ENCODE measurements around the gene TBC1D3I. TPM values are rescaled to one million over a fixed set of nuclear protein-coding genes. Genes with fewer than 3 reads are reported as not detected.
"Not testable (repeated sequence)": the region's sequence is repeated elsewhere in the genome, so short reads cannot be mapped to it uniquely, and the experiment has no call there.

TBC1D3I gene
- under 1 TPM in 5 of 10 donors, not detected in 5; 0.19 to 0.68 (median 0.42) TPM for total RNA-seq
- polyA plus RNA-seq = under 1 TPM in 1 of 2 donors, not detected in 1; 0.23 TPM
- long read RNA-seq, donor 1, partial matches to known transcripts = 0 of 1 reads
- long read RNA-seq, donor 1, other reads (novel, unspliced or antisense) = 1 of 1 reads
- long read RNA-seq, donor 2 = 0 reads
- long read RNA-seq, donor 3 = 0 reads

GRCh38 chr17:36264470-36264869 is at the start of gene TBC1D3I:
TSS of gene TBC1D3I (minus strand) at chr17:36264570. CDS start at chr17:36262985, 1,585 bp downstream.
- H3K4me3 ChIP-seq; H3K36me3 ChIP-seq; H3K4me1 ChIP-seq; H3K27ac ChIP-seq; H3K27me3 ChIP-seq; DNase-seq; ATAC-seq; H3K9me3 ChIP-seq; intact Hi-C loops (cut with DNase I): not testable (repeated sequence)
- WGBS, 2 donors = no CpG with 5 or more reads among the region's 11 CpGs

DNA sequence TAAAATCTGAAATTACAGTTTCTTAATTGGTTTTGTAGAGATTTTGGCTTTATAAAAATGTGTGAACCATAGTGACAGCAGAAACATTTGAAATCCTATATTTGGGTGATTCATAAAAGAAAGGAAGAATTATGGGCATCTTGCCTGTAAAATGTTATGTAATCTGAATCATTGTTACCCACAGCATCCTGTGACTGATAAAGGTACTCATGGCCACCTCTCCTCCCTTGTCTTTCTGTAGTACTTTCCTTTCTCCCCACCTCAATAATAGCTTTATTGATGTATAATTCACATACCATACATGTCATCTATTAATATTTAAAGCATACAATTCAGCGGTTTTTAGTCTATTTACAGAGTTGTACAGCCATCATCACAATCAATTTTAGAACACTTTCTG is 30.8 kb upstream of the TBC1D3I start:
- H3K27ac ChIP-seq; H3K27me3 ChIP-seq; intact Hi-C loops (cut with DNase I); DNase-seq; H3K9me3 ChIP-seq; H3K36me3 ChIP-seq; ATAC-seq; H3K4me1 ChIP-seq; H3K4me3 ChIP-seq: not testable (repeated sequence)
- WGBS, 2 donors = no CpG with 5 or more reads among the region's 1 CpG

GRCh38 chr17:36289965-36290612 is 25.7 kb upstream of the TBC1D3I start:
- intact Hi-C loops (cut with DNase I); ATAC-seq; DNase-seq; H3K27me3 ChIP-seq; H3K9me3 ChIP-seq; H3K4me3 ChIP-seq; H3K36me3 ChIP-seq; H3K27ac ChIP-seq; H3K4me1 ChIP-seq: not testable (repeated sequence)
- WGBS, 2 donors = 91% methylated on average over 1 of the region's 2 CpGs

- H3K27me3 ChIP-seq; H3K36me3 ChIP-seq; H3K9me3 ChIP-seq; H3K27ac ChIP-seq; intact Hi-C loops (cut with DNase I); H3K4me3 ChIP-seq; ATAC-seq; H3K4me1 ChIP-seq; DNase-seq: not testable (repeated sequence)
- WGBS, 2 donors = 100% methylated on average over 3 of the region's 5 CpGs; no CpG with 5 or more reads in 1 of the 2 donors
Measured at GRCh38 chr17:36284219-36284618, 19.8 kb upstream of the TBC1D3I start.

DNA sequence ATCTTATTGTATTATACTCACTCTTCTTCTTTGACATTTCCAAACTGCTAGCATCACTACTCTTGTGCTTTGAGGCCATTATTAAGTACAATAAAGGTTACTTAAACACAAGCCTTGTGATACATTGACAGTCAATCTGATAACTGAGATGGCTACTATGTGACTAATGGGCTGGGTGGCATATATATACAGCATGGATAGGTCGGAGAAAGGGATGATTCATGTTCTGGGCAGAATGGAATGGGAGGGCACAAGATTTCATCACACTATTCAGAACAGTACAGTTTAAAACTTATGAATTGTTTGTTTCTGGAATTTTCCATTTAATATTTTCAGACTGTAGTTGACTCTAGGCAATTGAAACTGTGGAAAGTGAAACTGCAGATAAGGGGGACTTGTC is 18.9 kb upstream of the TBC1D3I start:
- H3K27me3 ChIP-seq; H3K4me3 ChIP-seq; H3K9me3 ChIP-seq; H3K27ac ChIP-seq; H3K36me3 ChIP-seq; DNase-seq; H3K4me1 ChIP-seq; intact Hi-C loops (cut with DNase I): not testable (repeated sequence)
- ATAC-seq = peak in 1 of 8 donors; percentile 76
- no CpG with 5 or more reads among the region's 1 CpG for WGBS, 2 donors

DNA sequence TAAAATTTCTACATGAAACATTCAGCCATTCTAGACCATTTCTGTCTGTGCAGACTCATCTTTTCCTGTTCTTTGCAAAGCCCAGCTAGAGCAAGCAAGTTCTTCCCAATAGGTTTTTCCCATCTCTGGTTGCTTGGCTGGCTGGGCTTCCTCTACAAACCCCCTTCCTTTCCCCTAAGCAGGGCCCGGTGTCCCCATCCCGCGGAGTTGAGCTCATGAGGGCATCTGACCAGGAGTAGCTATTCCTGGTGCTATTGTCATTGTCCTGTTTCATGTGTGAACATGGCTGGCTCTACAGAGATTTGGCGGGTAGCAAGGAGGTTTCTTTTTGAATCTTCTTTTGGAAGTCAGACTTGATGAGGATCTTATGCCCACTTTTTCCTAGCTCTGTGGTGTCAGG is 22.3 kb downstream of the TBC1D3I start:
- H3K27ac ChIP-seq; H3K4me3 ChIP-seq; ATAC-seq; H3K4me1 ChIP-seq; intact Hi-C loops (cut with DNase I); H3K27me3 ChIP-seq; DNase-seq; H3K9me3 ChIP-seq; H3K36me3 ChIP-seq: not testable (repeated sequence)
- 58 to 79% methylated on average over 3 of the region's 4 CpGs for WGBS, 2 donors

GRCh38 chr17:36229644-36230043 is 34.7 kb downstream of the TBC1D3I start:
- WGBS, 2 donors = 42 to 58% methylated on average over 4 of the region's 5 CpGs
- H3K4me1 ChIP-seq; ATAC-seq; H3K36me3 ChIP-seq; H3K27ac ChIP-seq; H3K27me3 ChIP-seq; H3K4me3 ChIP-seq; H3K9me3 ChIP-seq; intact Hi-C loops (cut with DNase I): not testable (repeated sequence)
- DNase-seq = peak; percentile 20 to 29
- TF ChIP-seq CTCF (IDR thresholded peaks at IDR 0.05) = peak in 3 of 9 donors; percentile 17 to 27 (median 23)

DNA sequence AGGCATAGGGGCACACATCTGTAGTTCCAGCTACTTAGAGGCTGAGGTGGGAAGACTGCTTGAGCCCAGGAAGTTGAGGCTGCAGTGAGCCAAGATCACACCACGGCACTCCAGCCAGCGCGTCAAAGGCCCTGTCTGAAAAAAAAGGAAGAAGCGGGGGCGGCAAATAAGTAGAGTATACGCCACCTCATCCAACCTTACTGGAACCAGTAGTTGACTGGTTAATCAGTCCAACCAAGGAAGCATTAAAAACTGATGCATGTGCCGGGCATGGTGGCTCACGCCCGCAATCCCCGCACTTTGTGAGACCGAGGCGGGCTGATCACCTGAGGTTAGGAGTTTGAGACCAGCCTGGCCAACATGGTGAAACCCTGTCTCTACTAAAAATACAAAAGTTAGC is 41.4 kb downstream of the TBC1D3I start:
- DNase-seq; ATAC-seq; intact Hi-C loops (cut with DNase I); H3K27me3 ChIP-seq; H3K27ac ChIP-seq; H3K4me3 ChIP-seq; H3K36me3 ChIP-seq: not testable (repeated sequence)
- H3K9me3 ChIP-seq = peaks cover 0 to 17% (median 0%) of the 10 kb centered on the region in 11 donors
- peaks cover 0 to 13% (median 0%) of the 10 kb centered on the region in 9 donors for H3K4me1 ChIP-seq
- WGBS, 2 donors = 87 to 94% methylated on average over 11 to 12 of the region's 12 CpGs

GRCh38 chr17:36221581-36222100 is 42.7 kb downstream of the TBC1D3I start:
- intact Hi-C loops (cut with DNase I); H3K27ac ChIP-seq; H3K36me3 ChIP-seq; H3K4me3 ChIP-seq; DNase-seq; ATAC-seq: not testable (repeated sequence)
- Histone ChIP-seq H3K27me3 (peaks cover 0 to 13% (median 0%) of the 10 kb centered on the region in 7 donors), H3K9me3 (peaks cover 0 to 19% (median 0%) of the 10 kb centered on the region in 11 donors), H3K4me1 (peaks cover 0 to 13% (median 0%) of the 10 kb centered on the region in 9 donors)
- 75 to 81% methylated on average over 4 of the region's 4 CpGs for WGBS, 2 donors

Data from heart right ventricle (tissue), 16 donors.